Endodermal cell (in vitro differentiated cells): ENCODE results near the gene RIN3. TPM values are rescaled to one million over a fixed set of nuclear protein-coding genes. Genes with fewer than 3 reads are reported as not detected.

Experiments used
- DNase-seq: peaks from one replicate; pipeline ENCODE4 v3.0.0-alpha.2; 2017
- H3K27ac ChIP-seq: 2 replicates; pipeline ENCODE4 v1.5.1; 2013; ENCODE audit warnings: mild to moderate bottlenecking, low read depth, low read length, moderate library complexity
- H3K27me3 ChIP-seq: 2 replicates; pipeline ENCODE4 v1.6.1; 2013; ENCODE audit warnings: mild to moderate bottlenecking, low read length, moderate library complexity; ENCODE audit not compliant: insufficient read depth, control insufficient read depth, poor library complexity, severe bottlenecking
- H3K36me3 ChIP-seq: 2 replicates; pipeline ENCODE4 v1.7.0; 2013; ENCODE audit warnings: mild to moderate bottlenecking, low read length, moderate library complexity; ENCODE audit not compliant: control insufficient read depth, insufficient read depth
- H3K4me1 ChIP-seq: one replicate; pipeline ENCODE4 v1.7.0; 2013; ENCODE audit warnings: low read length; ENCODE audit not compliant: control insufficient read depth, insufficient read depth
- H3K4me3 ChIP-seq: 2 replicates; pipeline ENCODE4 v1.5.1; 2013; ENCODE audit warnings: mild to moderate bottlenecking, low read length, moderate library complexity
- H3K9ac ChIP-seq: 2 replicates; pipeline ENCODE4 v1.6.1; 2013; ENCODE audit warnings: mild to moderate bottlenecking, low read length, moderate library complexity; ENCODE audit not compliant: poor library complexity, severe bottlenecking; ENCODE audit errors: extremely low read depth
- H3K9me3 ChIP-seq: 2 replicates; pipeline ENCODE4 v1.6.1; 2013; ENCODE audit warnings: mild to moderate bottlenecking, low read length, moderate library complexity; ENCODE audit not compliant: control insufficient read depth
- H3K27ac Mint-ChIP-seq: 2 replicates; pipeline ENCODE4 v1.8.0; 2020; ENCODE audit warnings: mixed read lengths
- H3K27me3 Mint-ChIP-seq: 2 replicates; pipeline ENCODE4 v1.8.0; 2021; ENCODE audit warnings: mild to moderate bottlenecking, mixed read lengths; ENCODE audit not compliant: insufficient read depth
- H3K36me3 Mint-ChIP-seq: 2 replicates; pipeline ENCODE4 v1.8.0; 2020; ENCODE audit warnings: low read depth, mixed read lengths
- H3K4me1 Mint-ChIP-seq: 2 replicates; pipeline ENCODE4 v1.8.0; 2020; ENCODE audit warnings: mixed read lengths
- H3K4me3 Mint-ChIP-seq: 2 replicates; pipeline ENCODE4 v1.8.0; 2020; ENCODE audit warnings: mild to moderate bottlenecking, moderate library complexity, mixed read lengths
- H3K9me3 Mint-ChIP-seq: 2 replicates; pipeline ENCODE4 v1.8.0; 2020; ENCODE audit warnings: mild to moderate bottlenecking, mixed read lengths
- WGBS, 2 experiments: methylation state at CpG; one replicate each; pipeline versions ENCODE4 v1.1.5 to v1.1.7; 2013; ENCODE audit warnings: missing lambda C conversion rate in 2 of 2, mixed read lengths in 1 of 2; ENCODE audit not compliant: insufficient coverage in 1 of 2, insufficient read length in 1 of 2; 5-methylcytosine and 5-hydroxymethylcytosine counted together
- total RNA-seq, 2 donors: library from RNA; stranded (reverse); fragmentation: NEBNext Ultra II Directional in 1 of 2; extraction: Animal tissue kit (Norgen Biotek cat#: 25700) in 1 of 2; gene quantifications; 2 replicates in 1 of 2; 3 replicates in 1 of 2; pipeline ENCODE4 v1.2.1, GENCODE V29; 2021
- TF ChIP-seq, protein P1 (sequence below): fragments of 200-600 bp; sonication (generic); conservative IDR thresholded peaks from 2 replicates; pipeline ENCODE4 v1.5.0; 2021; ENCODE audit warnings: antibody characterized with exemption, mild to moderate bottlenecking

RIN3 gene
- total RNA-seq, 2 donors from 2014 or later, result 5.2 to 6.0 TPM

GRCh38 chr14:92622311-92622710 is 108.7 kb downstream of the RIN3 start:
- no peaks in the 10 kb centered on the region for H3K27me3 Mint-ChIP-seq
- peaks cover 27% of the 10 kb centered on the region for H3K9me3 Mint-ChIP-seq
- no peaks in the 10 kb centered on the region for H3K36me3 ChIP-seq
- TF ChIP-seq, protein P1, sequence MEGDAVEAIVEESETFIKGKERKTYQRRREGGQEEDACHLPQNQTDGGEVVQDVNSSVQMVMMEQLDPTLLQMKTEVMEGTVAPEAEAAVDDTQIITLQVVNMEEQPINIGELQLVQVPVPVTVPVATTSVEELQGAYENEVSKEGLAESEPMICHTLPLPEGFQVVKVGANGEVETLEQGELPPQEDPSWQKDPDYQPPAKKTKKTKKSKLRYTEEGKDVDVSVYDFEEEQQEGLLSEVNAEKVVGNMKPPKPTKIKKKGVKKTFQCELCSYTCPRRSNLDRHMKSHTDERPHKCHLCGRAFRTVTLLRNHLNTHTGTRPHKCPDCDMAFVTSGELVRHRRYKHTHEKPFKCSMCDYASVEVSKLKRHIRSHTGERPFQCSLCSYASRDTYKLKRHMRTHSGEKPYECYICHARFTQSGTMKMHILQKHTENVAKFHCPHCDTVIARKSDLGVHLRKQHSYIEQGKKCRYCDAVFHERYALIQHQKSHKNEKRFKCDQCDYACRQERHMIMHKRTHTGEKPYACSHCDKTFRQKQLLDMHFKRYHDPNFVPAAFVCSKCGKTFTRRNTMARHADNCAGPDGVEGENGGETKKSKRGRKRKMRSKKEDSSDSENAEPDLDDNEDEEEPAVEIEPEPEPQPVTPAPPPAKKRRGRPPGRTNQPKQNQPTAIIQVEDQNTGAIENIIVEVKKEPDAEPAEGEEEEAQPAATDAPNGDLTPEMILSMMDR, result no peak
- DNase-seq, result no peak
- H3K27me3 ChIP-seq, result no peaks in the 10 kb centered on the region
- no peak overlapping the region for H3K27ac ChIP-seq
- H3K4me1 Mint-ChIP-seq, result no peaks in the 10 kb centered on the region
- 91 to 96% methylated on average over 4 of the region's 4 CpGs for WGBS, 2 experiments
- H3K4me3 Mint-ChIP-seq, result no peak overlapping the region
- peaks cover 22% of the 10 kb centered on the region for H3K9me3 ChIP-seq
- H3K4me1 ChIP-seq, result no peaks in the 10 kb centered on the region
- H3K4me3 ChIP-seq, result no peak overlapping the region
- no peak overlapping the region for H3K27ac Mint-ChIP-seq
- H3K36me3 Mint-ChIP-seq, result no peaks in the 10 kb centered on the region
- H3K9ac ChIP-seq, result no peak overlapping the region

DNA sequence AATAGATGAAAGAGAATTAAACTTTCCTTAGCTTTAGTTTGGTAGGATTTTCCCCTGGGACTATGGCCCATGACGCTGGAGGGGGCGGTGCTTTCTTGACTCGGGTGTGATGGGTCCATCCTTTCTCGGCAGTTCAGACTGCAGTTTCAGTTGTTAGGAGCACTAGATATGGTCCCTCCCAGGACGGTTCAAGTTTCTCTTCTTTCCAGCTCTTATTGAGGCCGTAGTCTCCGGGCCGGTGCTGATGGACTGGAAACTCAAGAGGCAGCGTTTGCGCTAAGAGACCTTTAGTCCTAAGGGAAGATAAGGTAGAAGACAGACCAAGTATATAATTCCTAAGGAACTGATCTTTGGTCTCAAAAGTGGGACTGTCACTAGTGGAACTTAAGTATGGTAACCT is 111.2 kb downstream of the RIN3 start:
- Histone ChIP-seq H3K27ac (no peak overlapping the region), H3K9ac (no peak overlapping the region), H3K9me3 (peaks cover 32% of the 10 kb centered on the region), H3K27me3 (no peaks in the 10 kb centered on the region), H3K4me1 (no peaks in the 10 kb centered on the region), H3K36me3 (no peaks in the 10 kb centered on the region), H3K4me3 (no peak overlapping the region)
- Mint-ChIP-seq H3K27me3 (no peaks in the 10 kb centered on the region), H3K9me3 (peaks cover 35% of the 10 kb centered on the region), H3K4me1 (no peaks in the 10 kb centered on the region), H3K4me3 (no peak overlapping the region), H3K36me3 (no peaks in the 10 kb centered on the region), H3K27ac (no peak overlapping the region)
- no peak for DNase-seq
- WGBS, 2 experiments, result 94% methylated on average over 9 to 10 of the region's 10 CpGs
- TF ChIP-seq, protein P1, result no peak

DNA sequence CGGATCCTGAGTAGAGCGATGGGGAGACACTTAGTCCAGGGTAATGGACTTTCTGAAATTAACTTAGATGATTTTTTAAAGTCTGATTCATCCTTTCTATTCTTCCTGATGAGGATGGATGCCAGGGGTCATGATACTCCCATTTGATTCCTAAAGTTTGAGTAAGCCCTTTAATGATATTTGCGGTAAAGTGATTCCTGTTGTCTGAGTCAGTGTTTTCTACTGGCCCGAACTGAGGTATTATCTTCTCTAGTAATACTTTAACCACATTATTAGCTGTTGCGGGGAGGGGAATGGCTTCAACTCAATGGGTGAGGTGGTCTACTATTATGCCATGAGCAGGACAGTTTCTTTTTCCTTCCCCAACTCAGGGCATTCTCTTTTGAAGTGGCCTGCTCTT is 111.6 kb downstream of the RIN3 start:
- H3K27me3 Mint-ChIP-seq, result no peaks in the 10 kb centered on the region
- no peaks in the 10 kb centered on the region for H3K4me1 ChIP-seq
- TF ChIP-seq, protein P1, result no peak
- H3K36me3 ChIP-seq, result no peaks in the 10 kb centered on the region
- no peak overlapping the region for H3K9ac ChIP-seq
- H3K27me3 ChIP-seq, result no peaks in the 10 kb centered on the region
- no peak overlapping the region for H3K27ac ChIP-seq
- H3K9me3 ChIP-seq, result peaks cover 32% of the 10 kb centered on the region
- H3K4me3 Mint-ChIP-seq, result no peak overlapping the region
- no peaks in the 10 kb centered on the region for H3K4me1 Mint-ChIP-seq
- peaks cover 35% of the 10 kb centered on the region for H3K9me3 Mint-ChIP-seq
- no peaks in the 10 kb centered on the region for H3K36me3 Mint-ChIP-seq
- no peak overlapping the region for H3K27ac Mint-ChIP-seq
- no peak for DNase-seq
- H3K4me3 ChIP-seq, result no peak overlapping the region
- 96 to 100% methylated on average over 3 to 5 of the region's 5 CpGs for WGBS, 2 experiments
